Caco-2 (cell line): ENCODE measurements around the gene SLC39A11. TPM values are rescaled to one million over a fixed set of nuclear protein-coding genes. Genes with fewer than 3 reads are reported as not detected.

ENCODE experiments used
- BruUV-seq: library from RNA; stranded (reverse); fragments of 400-500 nt; replicated peaks from 2 replicates; lab custom pipeline; 2021; lab: Mats Ljungman, UMichigan
- CTCF ChIA-PET: fragments of 300-600 bp; sonication (Branson Sonifier 250); formaldehyde crosslinking; loops from one replicate; lab custom pipeline; 2022; ENCODE audit warnings: antibody characterized with exemption; lab: Charles Lee
- POLR2A ChIA-PET: fragments of 300-600 bp; sonication (Branson Sonifier 250); formaldehyde crosslinking; loops from one replicate; lab custom pipeline; 2022; ENCODE audit warnings: antibody characterized with exemption; lab: Charles Lee
- DNase-seq, 2 experiments: peaks; one replicate each; pipeline versions ENCODE4 v3.0.0 to v3.0.0-alpha.2; 2020 to 2022
- H3K27me3 ChIP-seq: replicated peaks from 2 replicates; pipeline ENCODE4 v1.6.0; 2011; ENCODE audit warnings: low read length; ENCODE audit not compliant: control insufficient read depth, insufficient read depth
- H3K36me3 ChIP-seq: 2 replicates; pipeline ENCODE4 v1.5.1; 2011; ENCODE audit warnings: low read length; ENCODE audit not compliant: control insufficient read depth, insufficient read depth
- H3K4me1 ChIP-seq: fragments of 250-450 bp; sonication (Bioruptor Pico); 2 replicates; pipeline ENCODE4 v1.5.1; 2020; ENCODE audit warnings: mild to moderate bottlenecking
- H3K4me3 ChIP-seq: 2 replicates; pipeline ENCODE4 v1.5.1; 2011; ENCODE audit warnings: low read depth, mild to moderate bottlenecking, control low read depth, low read length
- H3K9me3 ChIP-seq: fragments of 250-450 bp; sonication (Bioruptor Pico); 2 replicates; pipeline ENCODE4 v1.5.1; 2020; ENCODE audit warnings: mild to moderate bottlenecking, moderate library complexity
- H3K27ac Mint-ChIP-seq: one replicate; pipeline ENCODE4 v1.8.0; 2022; ENCODE audit warnings: mixed read lengths; ENCODE audit not compliant: unreplicated experiment
- H3K27me3 Mint-ChIP-seq: one replicate; pipeline ENCODE4 v1.8.0; 2022; ENCODE audit warnings: mixed read lengths; ENCODE audit not compliant: insufficient read depth, unreplicated experiment
- H3K36me3 Mint-ChIP-seq: one replicate; pipeline ENCODE4 v1.8.0; 2022; ENCODE audit warnings: mild to moderate bottlenecking, mixed read lengths; ENCODE audit not compliant: insufficient read depth, unreplicated experiment
- H3K4me1 Mint-ChIP-seq: one replicate; pipeline ENCODE4 v1.8.0; 2022; ENCODE audit warnings: low read depth, mixed read lengths; ENCODE audit not compliant: unreplicated experiment
- H3K4me3 Mint-ChIP-seq: one replicate; pipeline ENCODE4 v1.8.0; 2022; ENCODE audit warnings: mild to moderate bottlenecking, moderate library complexity, mixed read lengths; ENCODE audit not compliant: unreplicated experiment
- H3K9me3 Mint-ChIP-seq: one replicate; pipeline ENCODE4 v1.8.0; 2022; ENCODE audit warnings: mixed read lengths; ENCODE audit not compliant: unreplicated experiment
- CTCF ChIP-seq, 2 experiments: fragments of 200-600 bp in 1 of 2; IDR thresholded peaks; 1 replicate in 1 of 2; 2 replicates in 1 of 2; pipeline versions ENCODE4 v1.5.1 to v1.8.0; 2011 to 2022; ENCODE audit warnings: antibody characterized with exemption in 1 of 2, control low read depth in 1 of 2, inconsistent platforms in 1 of 2, low read depth in 1 of 2, low read length in 1 of 2, mild to moderate bottlenecking in 1 of 2, moderate library complexity in 1 of 2; ENCODE audit not compliant: insufficient read depth in 1 of 2, severe bottlenecking in 1 of 2, unreplicated experiment in 1 of 2
- intact Hi-C: fragments of 100-400 bp; cut with micrococcal nuclease; formaldehyde crosslinking; loops from one replicate; pipeline ENCODE4 v1.10.0; 2022; ENCODE audit not compliant: unreplicated experiment
- total RNA-seq: library from RNA; stranded (reverse); gene quantifications from 2 replicates; pipeline ENCODE4 v1.2.3, GENCODE V29; 2022

The SLC39A11 gene
- total RNA-seq, 1 experiment from 2014 or later: 26.4 TPM

GRCh38 chr17:72930031-72930430, 162.5 kb downstream of the SLC39A11 start:
- POLR2A ChIA-PET: no interaction called here
- H3K27ac Mint-ChIP-seq: no peak overlapping the region

GRCh38 chr17:72928454-72929136, 163.9 kb downstream of the SLC39A11 start:
- no peak for TF ChIP-seq CTCF (IDR thresholded peaks at IDR 0.05; ENCODE audit: insufficient read depth in 1 of 2, low read depth in 1 of 2, low read length in 1 of 2, severe bottlenecking in 1 of 2, unreplicated experiment in 1 of 2)
- Mint-ChIP-seq H3K9me3 (no peaks in the 10 kb centered on the region), H3K27me3 (no peaks in the 10 kb centered on the region), H3K27ac (no peak overlapping the region), H3K4me1 (peaks cover 23% of the 10 kb centered on the region), H3K36me3 (no peaks in the 10 kb centered on the region), H3K4me3 (no peak overlapping the region)
- DNase-seq: no peak
- H3K27me3 ChIP-seq: no peaks in the 10 kb centered on the region
- CTCF ChIA-PET: no interaction called here
- intact Hi-C loops: no loop called here
- no peaks in the 10 kb centered on the region; the same call in 1 of the 2 replicates for H3K36me3 ChIP-seq
- POLR2A ChIA-PET: no interaction called here
- BruUV-seq: no TSS peak
- H3K9me3 ChIP-seq: no peaks in the 10 kb centered on the region
- no peak overlapping the region for H3K4me3 ChIP-seq
- peaks cover 9% of the 10 kb centered on the region for H3K4me1 ChIP-seq

More at GRCh38 chr17:72930031-72930430, 162.5 kb downstream of the SLC39A11 start:
- H3K36me3 ChIP-seq: no peaks in the 10 kb centered on the region; the same call in 1 of the 2 replicates
- H3K4me1 ChIP-seq: peaks cover 9% of the 10 kb centered on the region
- no peak for TF ChIP-seq CTCF (IDR thresholded peaks at IDR 0.05; ENCODE audit: insufficient read depth in 1 of 2, low read depth in 1 of 2, low read length in 1 of 2, severe bottlenecking in 1 of 2, unreplicated experiment in 1 of 2)
- CTCF ChIA-PET: no interaction called here
- H3K9me3 ChIP-seq: no peaks in the 10 kb centered on the region
- no peak overlapping the region for H3K4me3 ChIP-seq
- H3K36me3 Mint-ChIP-seq: no peaks in the 10 kb centered on the region
- BruUV-seq: no TSS peak
- peaks cover 23% of the 10 kb centered on the region for H3K4me1 Mint-ChIP-seq
- intact Hi-C loops: no loop called here
- no peak for DNase-seq
- no peaks in the 10 kb centered on the region for H3K9me3 Mint-ChIP-seq
- H3K4me3 Mint-ChIP-seq: no peak overlapping the region
- no peaks in the 10 kb centered on the region for H3K27me3 Mint-ChIP-seq
- H3K27me3 ChIP-seq: no peaks in the 10 kb centered on the region

GRCh38 chr17:72927760-72928159, 164.7 kb downstream of the SLC39A11 start:
- no peaks in the 10 kb centered on the region; the same call in 1 of the 2 replicates for H3K36me3 ChIP-seq
- H3K9me3 ChIP-seq: no peaks in the 10 kb centered on the region
- no peaks in the 10 kb centered on the region for H3K27me3 ChIP-seq
- peaks cover 23% of the 10 kb centered on the region for H3K4me1 Mint-ChIP-seq
- no TSS peak for BruUV-seq
- H3K4me1 ChIP-seq: peaks cover 9% of the 10 kb centered on the region
- H3K27me3 Mint-ChIP-seq: no peaks in the 10 kb centered on the region
- intact Hi-C loops: no loop called here
- no peaks in the 10 kb centered on the region for H3K9me3 Mint-ChIP-seq
- no peaks in the 10 kb centered on the region for H3K36me3 Mint-ChIP-seq
- no peak for TF ChIP-seq CTCF (IDR thresholded peaks at IDR 0.05; ENCODE audit: insufficient read depth in 1 of 2, low read depth in 1 of 2, low read length in 1 of 2, severe bottlenecking in 1 of 2, unreplicated experiment in 1 of 2)
- POLR2A ChIA-PET: no interaction called here
- no peak overlapping the region for H3K27ac Mint-ChIP-seq
- CTCF ChIA-PET: no interaction called here
- H3K4me3 ChIP-seq: no peak overlapping the region
- DNase-seq: no peak
- no peak overlapping the region for H3K4me3 Mint-ChIP-seq
